ENCODE data around the gene SCD.
"Not testable (repeated sequence)": the region's sequence is repeated elsewhere in the genome, so short reads cannot be mapped to it uniquely, and the experiment has no call there.

The SCD gene

GRCh38 chr10:100346765-100347567 lies at the start of gene SCD:
Gene SCD (plus strand): TSS chr10:100347233. CDS start chr10:100347505, 272 bp downstream.
- peak; percentile 89 for DNase-seq (ENCODE audit: low read depth)
- H3K4me3 ChIP-seq (ENCODE audit: low read length) = peak within 1 kb of the TSS; percentile 98
- TF ChIP-seq CTCF (conservative IDR thresholded peaks at IDR 0.05; ENCODE audit: low read depth, low read length) = no peak

GRCh38 chr10:100297242-100297641 lies 49.8 kb upstream of the SCD start:
- no peak for DNase-seq (ENCODE audit: low read depth)
- H3K4me3 ChIP-seq (ENCODE audit: low read length) = no peak overlapping the region
- no peak for TF ChIP-seq CTCF (conservative IDR thresholded peaks at IDR 0.05; ENCODE audit: low read depth, low read length)

- not testable (repeated sequence) for H3K4me3 ChIP-seq (ENCODE audit: low read length)
Observed at GRCh38 chr10:100301123-100301522, 45.9 kb upstream of the SCD start.

GRCh38 chr10:100303724-100304319 lies 43.2 kb upstream of the SCD start:
- peak; percentile 73 for TF ChIP-seq CTCF (conservative IDR thresholded peaks at IDR 0.05; ENCODE audit: low read depth, low read length)
- peak; percentile 8 for DNase-seq (ENCODE audit: low read depth)
- H3K4me3 ChIP-seq (ENCODE audit: low read length) = no peak overlapping the region

More at GRCh38 chr10:100301123-100301522, 45.9 kb upstream of the SCD start:
- not testable (repeated sequence) for DNase-seq (ENCODE audit: low read depth)

- H3K4me3 ChIP-seq (ENCODE audit: low read length) = no peak overlapping the region
- DNase-seq (ENCODE audit: low read depth) = no peak
- TF ChIP-seq CTCF (conservative IDR thresholded peaks at IDR 0.05; ENCODE audit: low read depth, low read length) = no peak
Observed at GRCh38 chr10:100304414-100304813, 42.6 kb upstream of the SCD start.

GRCh38 chr10:100306861-100307260 lies 40.2 kb upstream of the SCD start:
- no peak overlapping the region for H3K4me3 ChIP-seq (ENCODE audit: low read length)
- no peak for TF ChIP-seq CTCF (conservative IDR thresholded peaks at IDR 0.05; ENCODE audit: low read depth, low read length)
- no peak for DNase-seq (ENCODE audit: low read depth)

- no peak overlapping the region for H3K4me3 ChIP-seq (ENCODE audit: low read length)
- no peak for DNase-seq (ENCODE audit: low read depth)
- no peak for TF ChIP-seq CTCF (conservative IDR thresholded peaks at IDR 0.05; ENCODE audit: low read depth, low read length)
Observed at GRCh38 chr10:100307684-100308083, 39.3 kb upstream of the SCD start.
